GM12878 (cell line): Measurements from ENCODE around the gene SERHL2.
"Not testable (repeated sequence)": the region's sequence is repeated elsewhere in the genome, so short reads cannot be mapped to it uniquely, and the experiment has no call there.

Experiments used
- CEBPB ChIP-seq, 2 experiments: fragments of 150-350 bp in 1 of 2; IDR thresholded peaks; 2 replicates each; pipeline ENCODE4 v1.6.1; 2012 to 2014; ENCODE audit warnings: low read depth in 2 of 2, low read length in 2 of 2, borderline replicate concordance in 1 of 2, inconsistent platforms in 1 of 2
- CREB1 ChIP-seq: IDR thresholded peaks from 2 replicates; pipeline ENCODE4 v1.6.1; 2012; ENCODE audit warnings: low read depth, mild to moderate bottlenecking, inconsistent platforms
- CTCF ChIP-seq, 3 experiments: IDR thresholded peaks in 2 of 3; conservative IDR thresholded peaks in 1 of 3; 2 replicates each; pipeline ENCODE4 v1.5.1; 2011; ENCODE audit warnings: low read depth in 3 of 3, low read length in 3 of 3, mild to moderate bottlenecking in 3 of 3, control low read depth in 2 of 3, moderate library complexity in 2 of 3, inconsistent platforms in 1 of 3, mixed read lengths in 1 of 3; ENCODE audit not compliant: control insufficient read depth in 2 of 3, insufficient read depth in 1 of 3; ENCODE audit errors: extremely low read depth in 1 of 3
- FOS ChIP-seq: IDR thresholded peaks from 3 replicates; pipeline ENCODE4 v1.6.1; 2011; ENCODE audit warnings: borderline replicate concordance; ENCODE audit not compliant: insufficient read length; ENCODE audit errors: extremely low read depth
- POLR2A ChIP-seq: IDR thresholded peaks from 2 replicates; pipeline ENCODE4 v1.6.1; 2011; ENCODE audit warnings: low read depth, mild to moderate bottlenecking, low read length
- POLR2AphosphoS5 ChIP-seq: IDR thresholded peaks from 2 replicates; pipeline ENCODE4 v1.6.1; 2011; ENCODE audit warnings: mild to moderate bottlenecking, low read length, inconsistent platforms
- SMC3 ChIP-seq: IDR thresholded peaks from 2 replicates; pipeline ENCODE4 v1.6.1; 2011; ENCODE audit warnings: low read length, improper control_type of control experiment, borderline replicate concordance
- ZNF384 ChIP-seq: IDR thresholded peaks from 2 replicates; pipeline ENCODE4 v1.6.1; 2012; ENCODE audit warnings: low read depth, mild to moderate bottlenecking, low read length, improper control_type of control experiment, borderline replicate concordance
- ZNF687 ChIP-seq: fragments of 450-650 bp; IDR thresholded peaks from 2 replicates; pipeline ENCODE4 v1.6.1; 2017; ENCODE audit warnings: mild to moderate bottlenecking, moderate library complexity

GRCh38 chr22:42607641-42608040 lies 53.9 kb downstream of the SERHL2 start:
- TF ChIP-seq ZNF687; CTCF (IDR thresholded peaks at IDR 0.05 in 2 of 3, conservative IDR thresholded peaks at IDR 0.05 in 1 of 3; ENCODE audit: control insufficient read depth in 2 of 3, extremely low read depth in 1 of 3, insufficient read depth in 1 of 3, low read depth in 3 of 3, low read length in 3 of 3); SMC3; CEBPB (IDR thresholded peaks at IDR 0.05; ENCODE audit: borderline replicate concordance in 1 of 2, low read depth in 2 of 2, low read length in 2 of 2); FOS; ZNF384; POLR2A; POLR2AphosphoS5; CREB1: not testable (repeated sequence)
